GM18873 (cell line): Measurements from ENCODE around the gene THAP5.
A peak's percentile ranks its signal among the peaks of the same experiment; 100 is the strongest.
"Not testable (repeated sequence)": the region's sequence is repeated elsewhere in the genome, so short reads cannot be mapped to it uniquely, and the experiment has no call there.

Source experiments
- ATAC-seq: cut with Tn5 transposase; IDR thresholded peaks from one replicate; pipeline ENCODE4 v1.9.1; 2021; ENCODE audit warnings: mild to moderate bottlenecking, moderate library complexity, moderate number of reproducible peaks; ENCODE audit not compliant: unreplicated experiment, low FRiP score

THAP5 gene

GRCh38 chr7:108586274-108586710, 16.8 kb upstream of the THAP5 start:
- ATAC-seq: no peak

GRCh38 chr7:108585843-108586242, 16.3 kb upstream of the THAP5 start:
- no peak for ATAC-seq

GRCh38 chr7:108584211-108584610, 14.7 kb upstream of the THAP5 start:
- ATAC-seq: no peak

- no peak for ATAC-seq
Observed at GRCh38 chr7:108581655-108582491, 12.4 kb upstream of the THAP5 start.

GRCh38 chr7:108580298-108580697, 10.8 kb upstream of the THAP5 start:
- ATAC-seq: no peak

GRCh38 chr7:108578937-108579336, 9.4 kb upstream of the THAP5 start:
- ATAC-seq: no peak

GRCh38 chr7:108576116-108576515, 6.6 kb upstream of the THAP5 start:
- ATAC-seq: no peak

- no peak for ATAC-seq
Observed at GRCh38 chr7:108575156-108575555, 5.7 kb upstream of the THAP5 start.

- ATAC-seq: no peak
Observed at GRCh38 chr7:108572480-108572879, 3.0 kb upstream of the THAP5 start.

- ATAC-seq: peak; percentile 14
Observed at GRCh38 chr7:108570146-108570755, 745 bp upstream of the THAP5 start.

GRCh38 chr7:108568801-108569380, 615 bp downstream of the THAP5 start:
- no peak for ATAC-seq

GRCh38 chr7:108565987-108566386, 3.5 kb downstream of the THAP5 start:
- no peak for ATAC-seq

GRCh38 chr7:108561047-108561619, 8.4 kb downstream of the THAP5 start:
- ATAC-seq: no peak

GRCh38 chr7:108559253-108559652, 10.3 kb downstream of the THAP5 start:
- ATAC-seq: no peak

- no peak for ATAC-seq
Observed at GRCh38 chr7:108557617-108558016, 11.9 kb downstream of the THAP5 start.

- ATAC-seq: no peak
Observed at GRCh38 chr7:108557191-108557590, 12.3 kb downstream of the THAP5 start.

- ATAC-seq: not testable (repeated sequence)
Observed at GRCh38 chr7:108556665-108557064, 12.8 kb downstream of the THAP5 start.

- ATAC-seq: not testable (repeated sequence)
Observed at GRCh38 chr7:108548141-108548896, 21.2 kb downstream of the THAP5 start.

GRCh38 chr7:108541478-108541877, 28.0 kb downstream of the THAP5 start:
- ATAC-seq: no peak

- ATAC-seq: not testable (repeated sequence)
Observed at GRCh38 chr7:108538685-108539084, 30.8 kb downstream of the THAP5 start.
